C4-2B (cell line): ENCODE results near the gene PSMB10.

Experiments used
- CTCF ChIP-seq: fragments of 450-650 bp; conservative IDR thresholded peaks from 2 replicates; pipeline ENCODE4 v1.5.1; 2017; ENCODE audit warnings: mild to moderate bottlenecking
- ZFX ChIP-seq: fragments of 450-650 bp; IDR thresholded peaks from 2 replicates; pipeline ENCODE4 v1.6.1; 2017

DNA sequence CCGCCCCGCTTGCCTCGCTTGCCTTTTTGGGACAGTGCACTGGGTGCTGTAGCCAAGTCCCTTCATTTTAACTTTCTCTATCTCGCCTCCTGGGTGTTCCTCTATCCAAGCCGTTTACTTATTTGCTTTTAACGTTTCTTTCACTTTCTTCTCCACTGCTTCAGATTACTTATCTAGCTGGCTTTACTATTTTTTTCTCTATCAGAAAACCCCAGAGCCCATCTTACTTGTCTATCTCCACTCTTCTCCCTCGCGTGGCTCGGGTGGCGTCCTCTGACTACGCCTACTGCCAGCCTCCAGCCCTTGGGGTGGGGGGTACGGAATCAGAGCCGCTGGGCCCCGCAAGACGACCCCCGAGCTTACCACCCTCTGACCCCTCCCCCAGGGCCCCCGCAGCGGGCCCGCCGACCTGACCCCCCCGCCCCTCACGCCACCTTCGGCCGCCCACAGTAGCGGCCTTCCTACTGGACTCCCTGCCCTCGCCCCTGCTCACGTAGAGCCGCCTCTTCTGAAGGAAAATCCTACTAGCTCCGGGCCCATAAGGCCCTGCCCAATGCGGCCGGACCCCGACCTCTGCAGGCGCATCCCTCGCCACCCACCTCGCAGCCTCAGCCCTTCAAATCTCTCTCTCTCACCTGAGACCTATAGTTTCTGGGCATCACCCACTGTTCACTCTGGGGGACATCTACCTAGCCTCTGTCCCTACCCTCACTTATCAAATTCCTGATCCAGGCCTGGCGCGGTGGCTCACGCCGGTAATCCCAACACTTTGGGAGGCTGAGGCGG lies 32.8 kb upstream of the PSMB10 start:
- no peak for TF ChIP-seq CTCF
- TF ChIP-seq ZFX: no peak
